HCT116 (cell line): ENCODE results near the gene GPR37L1. TPM values are rescaled to one million over a fixed set of nuclear protein-coding genes. Genes with fewer than 3 reads are reported as not detected.

Experiments used
- ATAC-seq: fragments of 200-7000 bp; cut with Tn5 transposase; 2 replicates; pipeline ENCODE4 v1.9.1; 2020; ENCODE audit warnings: mild to moderate bottlenecking, moderate library complexity
- BruUV-seq: library from RNA; stranded (reverse); fragments of 400-500 nt; replicated peaks from 2 replicates; lab custom pipeline; 2021; lab: Mats Ljungman, UMichigan
- CTCF ChIA-PET: fragments of 300-600 bp; sonication (Branson Sonifier 250); formaldehyde crosslinking; loops from one replicate; lab custom pipeline; 2021; ENCODE audit warnings: antibody characterized with exemption; lab: Charles Lee
- POLR2A ChIA-PET: fragments of 300-600, 350-600 bp; sonication (Branson Sonifier 250); formaldehyde crosslinking; loops from one replicate; lab custom pipeline; 2021; ENCODE audit warnings: antibody characterized with exemption; lab: Charles Lee
- RAD21 ChIA-PET, 2 experiments: fragments of 300-600 bp; sonication (Branson Sonifier 250); formaldehyde crosslinking; loops; one replicate each; lab custom pipeline; 2023; ENCODE audit warnings: low total read pairs in 2 of 2; ENCODE audit not compliant: uncharacterized antibody in 2 of 2, unreplicated experiment in 2 of 2, low non-redundant PET in 1 of 2; lab: Charles Lee
- DNase-seq: peaks from one replicate; pipeline ENCODE4 v3.0.0-alpha.2; 2010; ENCODE audit warnings: low read depth, low spot score
- H2AFZ ChIP-seq: fragments of 200-600 bp; shearing (Covaris generic), sonication (generic); 2 replicates; pipeline ENCODE4 v1.6.1; 2017; ENCODE audit warnings: low read depth, mixed run types, mixed read lengths, antibody characterized with exemption, low read length; ENCODE audit not compliant: poor library complexity, severe bottlenecking
- H3K27ac ChIP-seq: 2 replicates; pipeline ENCODE4 v1.5.1; 2012; ENCODE audit warnings: low read depth, low read length
- H3K27me3 ChIP-seq: fragments of 200-600 bp; sonication (generic); 2 replicates; pipeline ENCODE4 v1.6.1; 2016; ENCODE audit warnings: mixed run types, low read length, mixed read lengths; ENCODE audit not compliant: insufficient read depth
- H3K36me3 ChIP-seq, 2 experiments: fragments of 200-500 bp in 1 of 2; fragments of 200-600 bp in 1 of 2; sonication (Bioruptor generic) in 1 of 2; sonication (generic) in 1 of 2; 2 replicates each; pipeline versions ENCODE4 v1.5.1 to v1.6.1; 2014 to 2016; ENCODE audit warnings: low read length in 2 of 2, inconsistent platforms in 1 of 2, mixed read lengths in 1 of 2, mixed run types in 1 of 2; ENCODE audit not compliant: insufficient read depth in 2 of 2, control insufficient read depth in 1 of 2
- H3K4me1 ChIP-seq, 2 experiments: fragments of 200-600 bp in 1 of 2; sonication (generic) in 1 of 2; 2 replicates each; pipeline versions ENCODE4 v1.5.1 to v1.6.1; 2012 to 2017; ENCODE audit warnings: low read length in 2 of 2, inconsistent platforms in 1 of 2, mild to moderate bottlenecking in 1 of 2, mixed read lengths in 1 of 2, mixed run types in 1 of 2, moderate library complexity in 1 of 2; ENCODE audit not compliant: insufficient read depth in 2 of 2, control insufficient read depth in 1 of 2
- H3K4me2 ChIP-seq: fragments of 200-600 bp; sonication (generic); 2 replicates; pipeline ENCODE4 v1.6.1; 2017; ENCODE audit warnings: mixed run types, low read length, mixed read lengths
- H3K4me3 ChIP-seq, 2 experiments: fragments of 200-600 bp in 1 of 2; sonication (generic) in 1 of 2; replicated peaks in 1 of 2; 2 replicates each; pipeline ENCODE4 v1.5.1; 2011 to 2016; ENCODE audit warnings: low read length in 2 of 2, control low read depth in 1 of 2, low read depth in 1 of 2, mild to moderate bottlenecking in 1 of 2, mixed read lengths in 1 of 2, mixed run types in 1 of 2
- H3K79me2 ChIP-seq: fragments of 200-600 bp; sonication (generic); 2 replicates; pipeline ENCODE4 v1.6.1; 2017; ENCODE audit warnings: mild to moderate bottlenecking, mixed run types, low read length, moderate library complexity, mixed read lengths; ENCODE audit not compliant: insufficient read depth
- H3K9ac ChIP-seq: fragments of 200-600 bp; sonication (generic); 2 replicates; pipeline ENCODE4 v1.6.1; 2016; ENCODE audit warnings: low read length, mixed read lengths
- H3K9me2 ChIP-seq: fragments of 200-600 bp; sonication (generic), shearing (Covaris generic); 2 replicates; pipeline ENCODE4 v1.6.1; 2017; ENCODE audit warnings: mixed run types, mild to moderate bottlenecking, moderate library complexity; ENCODE audit not compliant: insufficient read depth
- H3K9me3 ChIP-seq, 2 experiments: fragments of 200-500 bp in 1 of 2; fragments of 200-600 bp in 1 of 2; sonication (Bioruptor generic) in 1 of 2; sonication (generic) in 1 of 2; 2 replicates each; pipeline ENCODE4 v1.6.1; 2014 to 2017; ENCODE audit warnings: low read length in 2 of 2, mixed read lengths in 2 of 2, inconsistent platforms in 1 of 2, low read depth in 1 of 2, mild to moderate bottlenecking in 1 of 2, mixed run types in 1 of 2, moderate library complexity in 1 of 2; ENCODE audit not compliant: control insufficient read depth in 1 of 2, insufficient read depth in 1 of 2
- H4K20me1 ChIP-seq: fragments of 200-600 bp; sonication (generic), shearing (Covaris generic); 2 replicates; pipeline ENCODE4 v1.6.1; 2017; ENCODE audit warnings: mixed run types, mild to moderate bottlenecking, moderate library complexity; ENCODE audit not compliant: insufficient read depth
- MAX ChIP-seq: IDR thresholded peaks from 2 replicates; pipeline ENCODE4 v1.6.1; 2012
- SIN3A ChIP-seq: IDR thresholded peaks from 2 replicates; pipeline ENCODE4 v1.6.1; 2012; ENCODE audit warnings: low read depth
- SRF ChIP-seq: IDR thresholded peaks from 2 replicates; pipeline ENCODE4 v1.6.1; 2012; ENCODE audit warnings: low read depth
- TCF7L2 ChIP-seq: IDR thresholded peaks from 2 replicates; pipeline ENCODE4 v1.7.0; 2011; ENCODE audit warnings: borderline replicate concordance, inconsistent platforms; ENCODE audit not compliant: insufficient read depth, insufficient read length; ENCODE audit errors: extremely low read depth
- ZNF274 ChIP-seq: fragments of 200-500 bp; sonication (Bioruptor generic); IDR thresholded peaks from 2 replicates; pipeline ENCODE4 v1.6.1; 2014; ENCODE audit warnings: mild to moderate bottlenecking, low read depth, low read length, inconsistent platforms
- intact Hi-C: fragments of 100-400 bp; cut with micrococcal nuclease; formaldehyde crosslinking; loops from 2 replicates; pipeline ENCODE4 v1.10.0; 2022
- total RNA-seq: library from RNA; stranded (reverse); gene quantifications from one replicate; pipeline ENCODE4 v1.2.1, GENCODE V29; 2021; ENCODE audit not compliant: unreplicated experiment
- TF ChIP-seq, protein P1 (sequence below): IDR thresholded peaks from 2 replicates; pipeline ENCODE4 v1.6.1; 2012

Gene GPR37L1
- total RNA-seq, 1 experiment from 2014 or later: 0.10 TPM

- CTCF ChIA-PET: interaction anchor here (2.8 kb wide), 1 partner anchor 8 kb away, joined by 9 read pairs; no protein-coding TSS in a partner anchor
These were observed 39.9 kb downstream of the GPR37L1 start for GRCh38 chr1:202162418-202163280.

More at GRCh38 chr1:202162418-202163280, 39.9 kb downstream of the GPR37L1 start:
- peaks cover 10% of the 10 kb centered on the region in 2 experiments; a peak in 3 of 4 replicates for H3K4me1 ChIP-seq
- TF ChIP-seq TCF7L2 (no peak), SRF (no peak), ZNF274 (no peak), SIN3A (no peak), MAX (no peak)
- TF ChIP-seq, protein P1, sequence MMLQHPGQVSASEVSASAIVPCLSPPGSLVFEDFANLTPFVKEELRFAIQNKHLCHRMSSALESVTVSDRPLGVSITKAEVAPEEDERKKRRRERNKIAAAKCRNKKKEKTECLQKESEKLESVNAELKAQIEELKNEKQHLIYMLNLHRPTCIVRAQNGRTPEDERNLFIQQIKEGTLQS: no peak
- TF ChIP-seq, all 23 proteins: peak for 0
- ChIA-PET RAD21 (no interaction called here), POLR2A (no interaction called here)
- H2AFZ ChIP-seq: no peak overlapping the region
- no peaks in the 10 kb centered on the region for H3K79me2 ChIP-seq
- intact Hi-C loops: no loop called here
- H3K27ac ChIP-seq: no peak overlapping the region
- H4K20me1 ChIP-seq: no peaks in the 10 kb centered on the region
- no TSS peak for BruUV-seq
- H3K4me2 ChIP-seq: no peak overlapping the region
- H3K9me3 ChIP-seq: no peaks in the 10 kb centered on the region
- ATAC-seq (no peak), DNase-seq (no peak)
- no peaks in the 10 kb centered on the region for H3K36me3 ChIP-seq
- no peak overlapping the region for H3K9ac ChIP-seq
- H3K27me3 ChIP-seq: no peaks in the 10 kb centered on the region
- H3K4me3 ChIP-seq: no peak overlapping the region
- no peaks in the 10 kb centered on the region for H3K9me2 ChIP-seq
